OCI-LY7 (cell line): Measurements from ENCODE around the gene VAMP1. TPM values are rescaled to one million over a fixed set of nuclear protein-coding genes. Genes with fewer than 3 reads are reported as not detected.
"Not testable (repeated sequence)": the region's sequence is repeated elsewhere in the genome, so short reads cannot be mapped to it uniquely, and the experiment has no call there.

Experiments used
- BruUV-seq: library from RNA; stranded (reverse); fragments of 400-500 nt; replicated peaks from 2 replicates; lab custom pipeline; 2021; lab: Mats Ljungman, UMichigan
- CTCF ChIA-PET: fragments of 300-600 bp; sonication (Branson Sonifier 250); formaldehyde crosslinking; loops from one replicate; lab custom pipeline; 2022; ENCODE audit warnings: antibody characterized with exemption; ENCODE audit not compliant: unreplicated experiment; lab: Charles Lee
- POLR2A ChIA-PET: fragments of 300-600 bp; sonication (Branson Sonifier 250); formaldehyde crosslinking; loops from one replicate; lab custom pipeline; 2022; ENCODE audit warnings: antibody characterized with exemption; lab: Charles Lee
- DNase-seq: peaks from one replicate; pipeline ENCODE4 v3.0.0-alpha.2; 2015; ENCODE audit warnings: low spot score
- H2AFZ ChIP-seq: fragments of 200-600 bp; sonication (generic), shearing (Covaris generic); 2 replicates; pipeline ENCODE4 v1.6.1; 2014; ENCODE audit warnings: mild to moderate bottlenecking, antibody characterized with exemption, low read length, moderate library complexity
- H3K27ac ChIP-seq: fragments of 200-600 bp; sonication (generic); 2 replicates; pipeline ENCODE4 v1.5.1; 2014; ENCODE audit warnings: mixed run types, low read depth, mild to moderate bottlenecking, moderate library complexity, low read length, inconsistent platforms; ENCODE audit not compliant: poor library complexity, severe bottlenecking
- H3K36me3 ChIP-seq: fragments of 200-600 bp; sonication (generic); 2 replicates; pipeline ENCODE4 v1.6.1; 2014; ENCODE audit warnings: mild to moderate bottlenecking, antibody characterized with exemption, low read length, moderate library complexity, mixed read lengths; ENCODE audit not compliant: insufficient read depth
- H3K4me1 ChIP-seq: fragments of 200-600 bp; sonication (generic); 2 replicates; pipeline ENCODE4 v1.5.1; 2014; ENCODE audit warnings: mild to moderate bottlenecking, low read length; ENCODE audit not compliant: insufficient read depth, poor library complexity, severe bottlenecking
- H3K4me2 ChIP-seq: fragments of 200-600 bp; sonication (generic); 2 replicates; pipeline ENCODE4 v1.6.1; 2014; ENCODE audit warnings: mild to moderate bottlenecking, low read length
- H3K4me3 ChIP-seq: fragments of 200-600 bp; sonication (generic); 2 replicates; pipeline ENCODE4 v1.5.1; 2014; ENCODE audit warnings: mild to moderate bottlenecking, low read depth, low read length; ENCODE audit not compliant: poor library complexity, severe bottlenecking
- H3K79me2 ChIP-seq: fragments of 200-600 bp; sonication (generic); 2 replicates; pipeline ENCODE4 v1.6.1; 2016; ENCODE audit warnings: low read depth, mild to moderate bottlenecking, low read length, moderate library complexity, mixed read lengths; ENCODE audit not compliant: insufficient read depth
- H3K9me2 ChIP-seq: fragments of 200-600 bp; sonication (generic); 2 replicates; pipeline ENCODE4 v1.6.1; 2016; ENCODE audit warnings: mild to moderate bottlenecking, low read length, mixed read lengths; ENCODE audit not compliant: insufficient read depth
- H3K9me3 ChIP-seq: fragments of 200-600 bp; sonication (generic); 2 replicates; pipeline ENCODE4 v1.6.1; 2014; ENCODE audit warnings: mild to moderate bottlenecking, mixed run types, low read length, mixed read lengths
- H4K20me1 ChIP-seq: fragments of 200-600 bp; sonication (generic); 2 replicates; pipeline ENCODE4 v1.6.1; 2014; ENCODE audit warnings: mild to moderate bottlenecking, antibody characterized with exemption, low read length, moderate library complexity, mixed read lengths; ENCODE audit not compliant: insufficient read depth
- EZH2phosphoT487 ChIP-seq: fragments of 200-600 bp; sonication (generic); IDR thresholded peaks from 2 replicates; pipeline ENCODE4 v1.6.1; 2018; ENCODE audit warnings: low read depth, borderline replicate concordance, mild to moderate bottlenecking, mixed run types, antibody characterized with exemption, low read length, moderate library complexity, mixed read lengths
- intact Hi-C: fragments of 100-400 bp; cut with micrococcal nuclease; formaldehyde crosslinking; loops from one replicate; pipeline ENCODE4 v1.10.0; 2022; ENCODE audit not compliant: unreplicated experiment
- total RNA-seq, 2 experiments: library from RNA; depleted of rRNA in 1 of 2; stranded (reverse); fragments of >200 nt in 1 of 2; shearing (Covaris generic) in 1 of 2; gene quantifications; 2 replicates each; pipeline ENCODE4 v1.2.3, GENCODE V29; 2014 to 2022
- TF ChIP-seq, protein P1 (sequence below): fragments of 200-600 bp; sonication (generic); conservative IDR thresholded peaks from 2 replicates; pipeline ENCODE4 v1.5.1; 2014; ENCODE audit warnings: mild to moderate bottlenecking, antibody characterized with exemption, low read length, moderate library complexity, mixed read lengths

Gene VAMP1
- total RNA-seq, 2 experiments from 2014 or later = 46.9 to 86.0 TPM

DNA sequence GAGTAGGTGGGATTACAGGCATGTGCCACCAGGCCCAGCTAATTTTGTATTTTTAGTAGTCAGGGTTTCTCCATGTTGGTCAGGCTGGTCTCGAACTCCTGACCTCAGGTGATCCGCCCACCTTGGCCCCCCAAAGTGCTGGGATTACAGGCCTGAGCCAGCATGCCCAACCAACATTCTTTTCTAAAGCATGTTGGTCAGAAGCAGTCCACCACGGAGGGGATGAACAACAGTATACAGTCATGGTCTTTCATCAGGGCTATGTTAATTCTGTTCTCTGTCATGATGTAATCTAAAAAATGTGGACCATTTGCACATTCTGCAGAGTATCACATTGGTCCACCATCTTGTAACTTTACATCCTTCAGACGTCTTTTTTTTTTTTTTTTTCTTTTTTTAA is 19.0 kb upstream of the VAMP1 start:
- Histone ChIP-seq H3K4me2 (no peak overlapping the region), H3K9me3 (no peaks in the 10 kb centered on the region), H2AFZ (no peak overlapping the region), H3K27ac (no peak overlapping the region), H4K20me1 (no peaks in the 10 kb centered on the region), H3K9me2 (no peaks in the 10 kb centered on the region), H3K4me3 (no peak overlapping the region), H3K79me2 (peaks cover 19% of the 10 kb centered on the region), H3K4me1 (peaks cover 10% of the 10 kb centered on the region), H3K36me3 (peaks cover 25% of the 10 kb centered on the region)
- no TSS peak for BruUV-seq
- CTCF ChIA-PET = no interaction called here
- DNase-seq = no peak
- POLR2A ChIA-PET = interaction anchor here (0.7 to 1.8 kb wide), 6 partner anchors 24 to 248 kb away, joined by 3 to 6 read pairs (median 4); no protein-coding TSS in a partner anchor
- no peak for TF ChIP-seq EZH2phosphoT487
- TF ChIP-seq, protein P1, sequence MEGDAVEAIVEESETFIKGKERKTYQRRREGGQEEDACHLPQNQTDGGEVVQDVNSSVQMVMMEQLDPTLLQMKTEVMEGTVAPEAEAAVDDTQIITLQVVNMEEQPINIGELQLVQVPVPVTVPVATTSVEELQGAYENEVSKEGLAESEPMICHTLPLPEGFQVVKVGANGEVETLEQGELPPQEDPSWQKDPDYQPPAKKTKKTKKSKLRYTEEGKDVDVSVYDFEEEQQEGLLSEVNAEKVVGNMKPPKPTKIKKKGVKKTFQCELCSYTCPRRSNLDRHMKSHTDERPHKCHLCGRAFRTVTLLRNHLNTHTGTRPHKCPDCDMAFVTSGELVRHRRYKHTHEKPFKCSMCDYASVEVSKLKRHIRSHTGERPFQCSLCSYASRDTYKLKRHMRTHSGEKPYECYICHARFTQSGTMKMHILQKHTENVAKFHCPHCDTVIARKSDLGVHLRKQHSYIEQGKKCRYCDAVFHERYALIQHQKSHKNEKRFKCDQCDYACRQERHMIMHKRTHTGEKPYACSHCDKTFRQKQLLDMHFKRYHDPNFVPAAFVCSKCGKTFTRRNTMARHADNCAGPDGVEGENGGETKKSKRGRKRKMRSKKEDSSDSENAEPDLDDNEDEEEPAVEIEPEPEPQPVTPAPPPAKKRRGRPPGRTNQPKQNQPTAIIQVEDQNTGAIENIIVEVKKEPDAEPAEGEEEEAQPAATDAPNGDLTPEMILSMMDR = no peak
- intact Hi-C loops = no loop called here

DNA sequence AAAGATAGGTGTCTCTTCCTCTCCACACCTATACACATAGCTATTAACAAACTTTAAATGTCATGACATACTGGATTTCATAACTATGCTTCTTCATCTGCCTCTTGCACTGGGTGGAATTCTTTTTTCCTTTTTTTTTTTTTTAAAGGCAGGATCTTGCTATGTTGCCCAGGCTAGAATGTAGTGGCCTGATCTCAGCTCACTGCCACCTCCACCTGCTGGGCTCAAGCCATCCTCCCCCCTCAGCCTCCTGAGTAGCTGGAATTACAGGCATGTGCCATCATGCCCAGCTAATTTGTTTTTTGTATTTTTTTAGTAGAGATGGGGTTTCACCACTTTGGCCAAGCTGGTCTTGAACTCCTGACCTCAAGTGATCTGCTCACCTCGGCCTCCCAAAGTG is 17.8 kb upstream of the VAMP1 start:
- Histone ChIP-seq H4K20me1 (no peaks in the 10 kb centered on the region), H3K27ac (no peak overlapping the region), H3K9me2 (no peaks in the 10 kb centered on the region), H3K4me3 (no peak overlapping the region), H3K79me2 (peaks cover 18% of the 10 kb centered on the region), H3K4me2 (no peak overlapping the region), H3K36me3 (peaks cover 25% of the 10 kb centered on the region), H2AFZ (no peak overlapping the region), H3K4me1 (peaks cover 10% of the 10 kb centered on the region), H3K9me3 (no peaks in the 10 kb centered on the region)
- BruUV-seq = no TSS peak
- POLR2A ChIA-PET = interaction anchor here (0.7 to 1.8 kb wide), 5 partner anchors 15 to 69 kb away, joined by 3 to 7 read pairs (median 3); no protein-coding TSS in a partner anchor
- DNase-seq = no peak
- TF ChIP-seq, protein P1 = no peak
- no peak for TF ChIP-seq EZH2phosphoT487
- intact Hi-C loops = no loop called here
- CTCF ChIA-PET = interaction anchor here (0.5 kb wide), 1 partner anchor 140 kb away, joined by 3 read pairs; no protein-coding TSS in a partner anchor

DNA sequence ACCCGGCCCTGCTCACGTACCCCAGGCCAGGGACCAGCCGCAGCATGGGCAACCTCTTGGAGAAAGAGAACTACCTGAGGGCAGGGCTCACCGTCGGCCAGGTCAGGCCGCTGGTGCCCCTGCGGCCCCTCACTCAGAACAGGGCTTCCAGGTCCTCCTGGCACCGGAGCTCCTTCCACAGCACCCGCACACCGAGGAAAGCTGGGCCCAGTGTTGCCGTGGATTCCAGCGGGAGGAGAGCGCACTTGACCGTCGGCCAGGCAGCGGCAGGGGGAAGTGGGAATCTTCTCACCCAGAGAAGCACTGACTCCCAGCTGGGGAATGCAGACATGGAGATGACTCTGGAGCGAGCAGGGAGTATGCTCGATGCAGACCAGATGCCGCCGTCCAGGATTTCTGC is 7.9 kb upstream of the VAMP1 start:
- H3K79me2 ChIP-seq = no peaks in the 10 kb centered on the region
- H4K20me1 ChIP-seq = no peaks in the 10 kb centered on the region
- no peak overlapping the region for H3K4me3 ChIP-seq
- TF ChIP-seq, protein P1 = no peak
- no peak for TF ChIP-seq EZH2phosphoT487
- no peak overlapping the region for H3K4me2 ChIP-seq
- CTCF ChIA-PET = no interaction called here
- intact Hi-C loops = no loop called here
- DNase-seq = no peak
- POLR2A ChIA-PET = no interaction called here
- H3K27ac ChIP-seq = no peak overlapping the region
- no peaks in the 10 kb centered on the region for H3K9me3 ChIP-seq
- H3K9me2 ChIP-seq = no peaks in the 10 kb centered on the region
- no peak overlapping the region for H2AFZ ChIP-seq
- BruUV-seq = no TSS peak
- no peaks in the 10 kb centered on the region for H3K36me3 ChIP-seq
- no peaks in the 10 kb centered on the region for H3K4me1 ChIP-seq

DNA sequence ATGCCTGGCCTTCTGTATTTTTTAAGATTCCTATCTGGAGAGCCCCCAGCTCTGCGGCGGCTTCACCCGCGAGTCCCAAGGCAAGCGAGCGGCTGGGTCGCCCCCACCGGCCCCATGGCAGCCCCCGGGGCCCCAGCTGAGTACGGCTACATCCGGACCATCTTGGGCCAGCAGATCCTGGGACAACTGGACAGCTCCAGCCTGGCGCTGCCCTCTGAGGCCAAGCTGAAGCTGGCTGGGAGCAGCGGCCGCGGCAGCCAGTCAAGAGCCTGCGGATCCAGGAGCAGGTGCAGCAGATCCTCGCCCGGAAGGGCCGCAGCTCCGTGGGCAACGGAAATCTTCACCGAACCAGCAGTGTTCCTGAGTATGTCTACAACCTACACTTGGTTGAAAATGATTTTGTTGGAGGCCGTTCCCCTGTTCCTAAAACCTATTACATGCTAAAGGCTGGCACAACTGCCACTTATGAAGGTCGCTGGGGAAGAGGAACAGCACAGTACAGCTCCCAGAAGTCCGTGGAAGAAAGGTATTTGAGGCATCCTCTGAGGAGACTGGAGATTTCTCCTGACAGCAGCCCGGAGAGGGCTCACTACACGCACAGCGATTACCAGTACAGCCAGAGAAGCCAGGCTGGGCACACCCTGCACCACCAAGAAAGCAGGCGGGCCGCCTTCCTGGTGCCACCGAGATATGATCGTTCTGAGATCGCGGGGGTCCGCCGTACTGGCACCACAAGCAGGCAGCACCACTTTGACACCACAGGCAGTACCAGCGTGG is 7.3 kb upstream of the VAMP1 start:
- intact Hi-C loops, H3K27ac ChIP-seq, H3K79me2 ChIP-seq, H3K36me3 ChIP-seq, BruUV-seq, H2AFZ ChIP-seq, H3K4me3 ChIP-seq, CTCF ChIA-PET, H3K4me1 ChIP-seq, H3K4me2 ChIP-seq, H3K9me2 ChIP-seq, DNase-seq, H3K9me3 ChIP-seq, H4K20me1 ChIP-seq: not testable (repeated sequence)
- POLR2A ChIA-PET = interaction anchor here (0.7 kb wide), 1 partner anchor 30 kb away, joined by 3 read pairs; no protein-coding TSS in a partner anchor
